Kidney glomerular epithelial cell (primary cell): ENCODE measurements around the gene CHMP2A.
"Not testable (repeated sequence)": the region's sequence is repeated elsewhere in the genome, so short reads cannot be mapped to it uniquely, and the experiment has no call there.

ENCODE experiments used
- DNase-seq: peaks from one replicate; lab custom pipeline; 2025; lab: John Stamatoyannopoulos, UW

CHMP2A gene

DNA sequence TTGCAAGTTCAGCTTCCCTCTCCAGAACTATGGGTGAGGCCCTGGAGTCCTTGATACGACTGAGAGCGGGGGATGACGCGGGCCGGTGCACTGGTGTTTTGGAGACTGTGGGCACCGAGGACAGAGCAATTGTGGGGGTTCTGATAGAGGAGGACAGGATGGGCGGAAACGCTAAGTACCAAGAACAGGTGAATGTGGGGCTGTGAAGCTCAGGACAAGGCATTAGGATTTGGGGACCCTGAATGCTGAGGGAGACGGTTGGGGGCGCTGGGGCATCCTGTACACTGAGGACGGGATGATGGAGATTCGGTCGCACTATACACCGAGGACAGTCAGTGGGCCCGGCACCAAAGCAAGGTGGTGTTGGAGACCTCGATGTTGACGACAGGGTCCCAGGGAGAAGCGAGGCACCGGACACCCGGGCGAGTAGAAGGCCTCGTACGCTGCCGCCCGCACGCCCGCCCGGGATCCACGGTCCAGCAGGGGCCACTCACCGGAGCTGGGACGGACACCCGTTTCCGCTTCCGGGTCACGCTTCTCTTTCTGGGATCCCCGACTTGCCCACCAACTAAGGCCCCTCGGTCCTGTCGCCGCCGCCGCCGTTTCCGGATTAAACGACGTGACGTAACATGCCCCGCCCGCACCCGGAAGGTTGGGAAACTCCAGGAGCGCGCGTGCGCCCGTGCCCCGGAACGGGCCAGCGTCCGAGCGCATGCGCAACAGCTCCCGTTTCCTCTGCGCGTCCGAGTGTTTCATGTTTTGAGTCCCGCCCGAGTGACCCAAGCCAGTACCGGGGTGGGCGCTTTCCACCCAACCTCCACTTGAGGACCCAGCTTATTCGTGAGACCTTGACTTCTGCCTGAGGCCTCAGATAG is at the start of gene CHMP2A:
TSS of gene CHMP2A (minus strand) at position 612 of the 875 bp plus-strand sequence. CDS start 893 bp downstream, outside the sequence.
- no peak for DNase-seq

DNA sequence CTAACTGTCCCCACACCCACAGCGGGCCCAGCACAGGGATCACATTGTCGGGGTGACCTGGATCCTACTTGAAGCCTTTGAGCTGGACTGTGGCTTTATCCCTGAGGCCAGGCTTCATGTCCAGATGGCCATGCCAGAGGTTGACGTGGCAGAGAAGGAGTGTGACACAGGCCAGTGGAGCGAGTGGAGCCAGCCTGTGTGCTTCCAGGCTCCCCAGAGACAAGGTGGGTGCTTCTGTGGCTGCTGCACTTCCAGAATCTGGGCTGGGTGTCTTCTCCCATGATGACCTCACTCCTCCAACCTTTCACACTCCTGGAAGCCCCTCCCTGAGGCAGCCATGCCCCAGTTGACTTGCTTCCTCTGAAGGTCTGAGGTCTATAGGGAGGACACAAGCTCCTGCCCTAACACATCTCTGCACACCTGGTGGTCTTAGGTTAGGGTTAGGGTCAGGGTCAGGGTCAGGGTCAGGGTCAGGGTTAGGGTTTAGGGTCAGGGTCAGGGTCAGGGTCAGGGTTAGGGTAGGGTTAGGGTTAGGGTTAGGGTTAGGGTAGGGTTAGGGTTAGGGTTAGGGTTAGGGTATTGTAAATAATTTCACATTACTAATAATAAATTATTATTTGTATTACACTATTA is 31.3 kb upstream of the CHMP2A start:
- no peak for DNase-seq

DNA sequence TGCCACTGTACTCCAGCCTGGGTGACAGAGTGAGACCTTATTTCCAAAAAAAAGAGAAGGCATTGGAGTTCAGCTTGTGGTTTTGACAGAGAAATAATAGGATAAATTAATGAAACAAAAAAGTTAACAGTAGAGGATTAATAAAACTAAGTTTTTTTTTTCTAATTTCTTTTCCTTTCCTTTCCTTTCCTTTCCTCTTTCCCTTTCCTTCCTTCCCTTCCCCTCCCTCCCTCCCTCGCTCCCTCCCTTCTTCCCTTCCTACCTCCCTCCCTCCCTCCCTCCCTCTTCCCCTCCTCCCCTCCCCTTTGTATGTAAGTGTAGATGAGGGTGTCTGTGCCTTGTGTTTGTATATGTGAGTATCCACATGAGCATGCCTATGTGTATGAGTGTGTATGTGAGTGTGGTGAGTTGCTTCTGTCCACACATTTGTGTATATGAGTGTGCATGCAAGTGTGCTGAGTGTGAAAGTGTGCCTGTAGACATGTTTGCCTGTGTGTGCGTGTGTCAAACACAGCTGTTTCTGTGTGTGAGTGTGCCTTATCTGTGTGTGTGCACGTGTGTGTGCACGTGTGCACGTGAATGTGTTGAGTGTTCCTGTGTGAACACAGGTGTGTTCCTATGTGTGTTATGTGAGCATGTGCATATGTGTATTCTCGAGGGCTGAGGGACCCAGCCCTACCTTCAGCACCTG is 30.7 kb upstream of the CHMP2A start:
- DNase-seq: no peak

DNA sequence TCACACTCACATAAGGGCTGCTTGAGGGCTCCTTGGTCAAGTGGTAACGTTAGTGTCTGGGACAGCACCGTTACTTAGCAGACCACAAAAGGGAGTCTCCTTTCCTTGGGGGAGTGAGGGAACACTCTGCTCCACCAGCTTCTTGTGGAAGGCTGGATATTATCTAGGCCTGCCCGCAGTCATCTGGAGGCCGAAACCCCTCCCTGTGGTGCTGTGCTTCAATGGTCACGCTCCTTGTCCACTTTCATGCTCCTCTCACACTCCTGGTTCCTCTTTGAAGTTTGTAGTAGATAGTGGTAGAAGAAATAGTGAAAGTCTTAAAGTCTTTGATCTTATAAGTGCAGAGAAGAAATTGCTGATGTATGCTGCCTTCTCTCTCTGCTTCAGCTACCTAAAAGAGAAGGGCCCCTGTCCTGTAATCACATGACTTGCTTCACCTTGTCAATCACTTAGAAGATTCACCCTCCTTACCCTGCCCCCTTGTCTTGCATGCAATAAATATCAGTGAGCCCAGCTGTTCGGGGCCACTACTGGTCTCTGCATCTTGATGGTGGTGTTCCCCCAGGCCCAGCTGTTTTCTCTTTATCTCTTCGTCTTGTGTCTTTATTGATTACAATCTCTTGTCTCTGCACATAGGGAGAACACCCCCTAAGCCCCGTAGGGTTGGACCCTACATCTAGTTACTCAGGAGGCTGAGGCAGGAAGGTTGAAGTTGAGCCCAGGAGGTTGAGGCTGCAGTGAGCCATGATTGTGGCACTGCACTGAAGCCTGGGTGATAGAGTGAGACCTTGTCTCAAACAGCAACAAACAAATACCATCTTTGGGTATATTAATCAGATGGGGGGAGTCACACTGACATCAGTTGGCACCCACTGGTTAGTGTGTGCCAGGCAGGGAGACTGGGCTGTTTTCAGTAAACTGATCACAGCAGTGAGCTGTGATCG is 29.9 kb upstream of the CHMP2A start:
- no peak for DNase-seq

DNA sequence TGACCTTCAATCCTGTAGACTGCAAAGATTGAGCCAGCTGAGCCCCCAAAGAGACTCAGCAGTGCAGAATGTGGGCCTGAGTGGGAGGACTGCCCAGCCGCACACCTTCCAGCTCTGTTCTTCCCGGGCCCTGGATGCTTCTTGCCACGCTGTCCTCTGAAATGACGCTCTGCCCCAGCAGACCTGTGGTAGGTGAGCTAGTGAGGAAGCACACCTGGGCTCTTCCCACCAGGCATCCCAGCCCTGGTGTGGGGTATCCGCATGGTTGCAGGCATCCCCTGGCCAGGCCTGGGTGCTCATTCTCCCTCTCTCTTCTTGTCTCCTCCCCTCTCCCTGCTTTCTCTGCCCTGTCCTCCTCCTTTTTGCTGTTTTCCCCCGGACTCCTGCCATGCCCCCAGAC is 28.1 kb upstream of the CHMP2A start:
- no peak for DNase-seq

DNA sequence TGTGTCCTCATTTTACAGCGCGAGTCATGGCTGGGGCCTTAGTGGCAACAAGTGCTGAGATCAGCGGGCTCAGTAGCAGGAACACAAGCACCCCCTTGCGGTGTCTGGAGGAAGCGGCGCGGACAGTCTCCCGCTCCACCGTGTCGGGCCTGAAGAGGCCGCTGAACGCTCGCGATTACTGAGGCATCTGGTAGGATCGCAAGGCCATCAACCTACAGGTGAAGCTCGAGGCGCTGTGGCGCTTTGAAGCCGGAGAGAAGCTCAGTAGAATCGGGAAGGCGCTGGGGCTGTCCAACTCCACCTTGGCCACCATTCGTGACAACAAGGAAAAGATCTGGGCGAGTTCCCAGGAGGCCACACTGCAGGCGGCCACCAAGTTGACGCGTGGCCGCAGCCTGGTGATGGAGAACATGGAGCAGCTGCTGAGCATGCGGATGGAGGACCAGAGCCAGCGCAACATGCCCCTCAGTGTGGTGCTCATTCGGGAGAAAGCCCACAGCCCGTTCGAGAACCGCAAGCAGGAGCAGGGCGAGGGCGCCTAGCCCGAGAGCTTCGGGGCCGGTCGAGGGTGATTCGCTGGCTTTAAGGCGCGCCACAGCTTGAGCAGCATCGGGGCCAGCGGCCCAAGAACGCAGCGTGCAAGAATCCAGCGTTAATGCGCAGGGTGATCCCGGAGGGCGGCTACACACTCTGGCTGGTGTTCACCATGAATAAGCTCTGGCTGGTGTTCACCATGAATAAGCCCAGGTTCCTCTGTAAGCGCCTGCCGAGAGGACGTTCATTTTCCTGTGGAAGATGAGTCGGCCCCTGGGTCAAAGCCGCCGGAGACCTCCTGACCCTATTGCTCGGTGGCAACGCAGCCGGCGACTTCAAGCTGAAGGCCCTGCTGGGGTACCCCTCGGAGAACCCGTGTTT is 26.6 kb upstream of the CHMP2A start:
- no peak for DNase-seq

DNA sequence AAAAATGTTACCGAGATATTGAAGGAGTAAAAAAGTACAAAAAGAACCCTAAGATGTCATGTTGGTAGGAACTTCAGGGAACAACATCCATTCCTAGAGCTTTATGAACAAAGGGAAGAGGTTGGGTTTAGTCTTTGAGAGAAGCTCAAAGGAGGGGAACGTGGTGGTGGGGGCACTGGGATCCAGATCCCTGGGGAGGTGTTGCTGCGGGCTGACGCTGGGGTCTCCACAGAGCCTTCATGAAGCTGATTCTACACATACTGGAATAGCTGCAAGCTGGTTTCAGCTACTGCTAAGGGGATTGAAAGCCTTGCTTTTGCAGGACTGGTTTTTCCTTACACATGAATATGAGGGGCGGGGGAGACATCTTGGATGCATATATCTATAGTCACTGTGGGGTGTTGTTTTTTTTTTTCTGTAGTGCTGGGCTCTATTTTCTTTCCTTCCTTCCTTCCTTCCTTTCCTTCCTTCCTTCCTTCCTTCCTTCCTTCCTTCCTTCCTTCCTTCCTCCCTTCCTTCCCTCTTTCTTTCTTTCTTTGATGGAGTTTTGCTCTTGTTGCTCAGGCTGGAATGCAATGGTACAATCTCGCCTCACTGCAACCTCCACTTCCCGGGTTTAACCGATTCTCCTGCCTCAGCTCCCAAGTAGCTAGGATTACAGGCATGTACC is 24.7 kb upstream of the CHMP2A start:
- no peak for DNase-seq

DNA sequence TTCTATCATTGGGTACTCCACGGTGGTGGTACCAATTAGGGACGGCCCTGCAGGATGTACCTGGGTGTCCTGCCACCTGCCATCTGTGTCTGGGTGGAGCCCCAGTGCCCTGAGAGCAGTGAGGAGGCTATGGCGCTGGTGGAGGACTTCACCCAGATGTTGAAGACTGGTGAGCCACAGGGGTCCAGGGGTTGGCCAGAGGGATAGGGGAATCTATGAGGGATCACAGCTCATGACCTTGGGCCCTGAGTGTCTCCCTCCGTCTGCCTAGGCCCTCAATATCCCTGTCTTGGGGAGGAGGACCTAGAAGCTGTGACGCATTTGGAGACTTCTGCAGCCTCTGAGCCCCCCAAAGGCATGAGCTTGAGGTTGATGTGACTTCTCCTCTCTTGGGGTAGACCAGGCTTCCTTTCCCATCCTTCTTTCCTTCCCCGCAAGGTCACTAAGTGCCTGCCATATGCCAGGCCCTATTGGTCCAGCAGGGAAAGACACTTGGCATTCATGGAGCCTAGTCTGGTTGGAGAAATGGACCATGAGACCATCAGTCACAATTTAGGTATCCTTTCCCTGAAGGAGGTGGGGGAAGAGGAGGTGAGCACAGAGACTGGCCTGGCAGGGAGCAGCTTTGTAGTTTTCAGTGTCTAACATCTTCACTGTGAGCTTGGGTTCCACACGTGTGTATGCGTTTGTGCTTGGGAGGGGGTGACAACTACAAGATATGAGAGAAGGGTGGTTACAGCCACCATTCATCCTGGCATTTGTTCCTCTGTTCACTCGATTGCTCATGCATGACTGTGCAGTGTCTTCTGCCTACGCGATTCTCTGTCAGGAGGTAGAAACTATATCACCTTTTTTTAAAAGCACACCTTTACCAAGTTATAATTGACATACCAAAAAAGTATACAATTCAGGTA is 23.4 kb upstream of the CHMP2A start:
- DNase-seq: no peak

DNA sequence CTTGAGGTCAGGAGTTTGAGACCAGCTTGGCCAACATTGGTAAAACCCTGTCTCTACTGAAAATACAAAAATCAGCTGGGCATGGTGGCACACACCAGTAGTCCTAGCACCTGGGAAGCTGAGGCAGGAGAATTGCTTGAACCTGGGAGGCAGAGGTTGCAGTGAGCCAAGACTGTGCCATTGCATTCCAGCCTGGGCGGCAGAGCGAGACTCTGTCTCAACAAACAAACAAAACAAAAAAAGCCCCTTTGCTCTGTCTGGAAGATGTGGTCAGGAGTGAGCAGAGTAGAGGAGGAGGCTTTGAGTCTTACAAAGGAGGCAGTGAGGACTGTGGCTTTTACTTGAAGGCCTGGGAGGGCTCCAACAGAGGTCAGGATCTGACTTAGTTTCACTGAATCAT is 22.7 kb upstream of the CHMP2A start:
- not testable (repeated sequence) for DNase-seq

DNA sequence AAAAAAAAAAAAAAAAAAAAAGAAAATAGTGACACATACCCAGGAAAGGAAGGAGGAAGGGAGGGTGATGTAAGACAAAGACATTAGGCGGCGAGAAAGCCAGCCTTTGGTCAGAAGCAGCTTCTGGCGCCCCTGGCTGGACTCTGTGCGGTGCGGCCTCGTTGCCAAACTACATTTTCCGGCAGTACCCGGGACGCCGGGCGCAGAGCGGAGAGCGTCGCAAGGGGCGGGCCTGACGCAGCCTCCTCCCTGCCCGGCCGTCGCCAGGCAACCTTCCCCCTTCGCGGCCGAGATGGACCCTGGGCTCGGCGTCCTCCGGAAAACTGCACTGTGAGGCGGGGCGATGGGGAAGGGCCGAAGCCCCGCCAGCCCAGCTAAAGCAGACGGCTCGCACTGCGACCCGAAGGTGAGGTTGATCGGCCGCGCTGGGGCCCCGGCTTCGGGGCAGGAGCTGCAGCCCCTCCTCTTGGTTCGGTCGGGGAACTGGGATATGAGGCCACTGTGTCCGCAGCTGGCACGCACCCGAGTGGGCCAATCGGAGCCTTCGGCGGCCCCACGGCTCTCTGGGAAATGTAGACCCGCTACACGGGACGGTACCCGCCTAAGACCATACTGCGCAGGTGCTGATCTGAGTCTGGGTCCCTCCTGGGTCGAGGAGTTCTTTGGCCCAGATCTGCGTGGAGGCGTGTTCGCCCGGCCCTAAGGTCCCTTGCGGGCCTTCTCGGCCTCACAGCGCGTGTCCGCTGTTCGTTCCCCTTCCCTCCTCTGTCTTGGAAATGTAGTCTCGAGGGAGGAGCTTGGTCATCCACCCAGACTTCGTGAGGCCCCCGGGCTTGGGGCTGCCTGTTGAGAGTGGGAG is 20.5 kb upstream of the CHMP2A start:
- no peak for DNase-seq

DNA sequence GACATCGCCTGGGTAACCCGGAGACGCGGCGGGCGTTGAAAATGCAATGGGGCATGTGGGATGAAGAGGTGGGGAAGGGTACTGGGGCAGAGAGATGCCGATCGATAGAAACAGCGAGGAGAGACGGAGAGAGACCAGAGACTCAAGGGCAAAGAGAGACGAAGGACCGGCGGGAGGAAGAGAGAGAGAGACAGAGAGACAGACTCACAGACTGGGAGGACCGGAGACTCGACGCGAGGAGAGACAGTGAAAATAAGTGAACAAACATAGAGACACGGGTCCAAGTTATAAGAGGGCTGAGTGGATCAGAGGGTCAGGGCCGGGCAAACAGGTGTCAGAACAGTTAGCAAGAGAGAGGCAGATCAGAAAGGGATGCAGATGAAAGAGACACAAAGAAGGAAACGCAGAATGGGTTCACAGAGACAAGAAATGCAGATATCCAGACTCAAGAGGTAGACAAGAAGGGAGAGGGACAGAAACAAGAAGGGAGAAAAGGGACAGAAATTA is 18.8 kb upstream of the CHMP2A start:
- DNase-seq: no peak

DNA sequence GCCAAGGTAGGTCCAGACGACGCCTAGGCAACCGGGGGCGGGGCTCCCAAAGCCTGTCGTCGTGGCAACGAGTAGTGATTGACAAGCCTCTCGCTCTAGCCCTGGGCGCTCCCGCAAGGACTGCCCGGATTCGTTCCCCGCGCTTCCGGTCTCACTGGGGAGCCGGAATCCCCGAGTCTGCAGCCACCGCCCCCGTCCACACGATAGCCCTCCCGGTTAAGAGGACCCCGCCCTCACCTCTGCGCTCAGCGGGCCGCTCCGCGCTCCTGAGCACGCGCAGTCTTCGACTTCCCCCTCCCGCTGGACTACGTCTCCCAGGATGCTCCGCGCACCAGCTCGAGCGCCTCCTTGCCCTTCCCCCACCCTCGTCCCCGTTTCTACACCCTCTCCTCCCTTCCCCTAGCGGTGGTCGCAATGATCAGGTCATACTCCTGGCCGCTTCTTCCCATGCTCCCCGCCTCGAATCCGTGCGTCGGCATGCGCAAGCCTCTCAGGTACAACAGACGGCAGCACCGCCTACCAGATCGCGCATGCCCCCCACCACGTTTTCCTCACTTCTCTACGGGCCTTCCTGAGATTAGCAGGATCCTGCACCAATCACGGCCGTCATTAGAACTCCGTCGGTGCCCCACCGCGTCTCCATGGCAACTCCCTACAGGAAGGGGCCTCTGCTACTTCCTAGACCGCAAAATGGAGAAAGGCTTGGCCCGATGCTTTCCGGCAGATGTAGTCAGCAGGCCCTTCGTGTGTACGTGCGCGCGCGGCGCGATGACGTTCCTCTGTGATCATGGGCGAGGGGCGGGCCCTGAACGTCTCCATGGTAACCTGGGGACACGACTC is 18.1 kb upstream of the CHMP2A start, which contains the start of gene MZF1:
TSS of gene MZF1 (minus strand) at position 518 of the 840 bp plus-strand sequence. CDS start 1,946 bp downstream, outside the sequence.
- no peak for DNase-seq

DNA sequence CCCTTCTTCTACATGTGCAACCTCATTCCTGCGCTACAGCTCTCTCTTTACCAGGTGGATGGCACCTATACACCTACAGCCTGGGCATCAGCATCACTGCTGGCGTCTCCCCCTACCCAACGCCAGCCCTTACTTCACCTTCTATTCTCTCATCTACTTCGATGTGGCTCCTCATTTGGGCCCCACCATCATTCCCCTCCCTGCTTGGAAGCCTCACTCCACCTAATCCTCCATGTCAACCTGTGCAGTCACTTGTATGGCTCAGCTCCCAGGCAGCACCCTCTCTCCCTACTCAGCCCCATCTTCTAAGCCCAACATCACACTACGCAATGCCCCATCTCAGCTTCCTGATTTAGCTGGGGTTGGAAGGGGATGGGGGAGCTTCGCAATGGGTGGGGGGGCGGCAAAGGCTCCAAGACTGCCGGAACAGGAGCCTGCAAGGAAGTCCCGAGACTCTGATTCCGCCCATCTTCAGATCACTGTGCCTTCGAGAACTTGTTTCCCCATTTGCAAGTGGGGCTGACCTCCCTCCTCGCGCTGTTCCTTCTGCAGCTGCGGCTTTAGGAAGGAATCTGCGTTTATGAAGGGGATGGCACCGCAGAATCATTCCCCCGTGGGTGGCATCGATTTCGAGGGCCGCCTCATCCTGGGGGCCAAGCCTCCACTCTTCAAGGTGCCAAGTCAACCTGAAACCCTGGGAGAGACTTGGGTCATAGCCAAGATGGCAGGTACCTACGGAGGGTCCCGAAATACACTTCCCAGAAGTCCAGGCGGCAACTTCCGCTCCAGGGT is 17.3 kb upstream of the CHMP2A start:
- DNase-seq: no peak

DNA sequence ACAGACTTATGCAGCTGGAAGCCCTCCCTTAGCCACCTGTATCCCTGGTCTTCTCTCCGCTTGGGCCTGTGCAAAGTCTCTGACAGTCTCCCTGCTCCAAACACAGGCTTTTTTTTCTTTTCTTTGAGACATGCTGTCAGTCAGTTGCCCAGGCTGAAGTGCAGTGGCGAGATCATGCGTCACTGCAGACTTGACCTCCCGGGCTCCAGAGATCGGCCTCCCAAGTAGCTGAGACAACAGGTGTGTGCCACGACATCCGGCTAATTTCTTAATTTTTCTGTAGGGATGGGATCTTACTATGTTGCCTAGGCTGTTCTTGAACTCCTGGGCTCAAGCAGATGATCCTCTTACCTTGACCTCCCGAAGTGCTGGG is 16.7 kb upstream of the CHMP2A start:
- no peak for DNase-seq

DNA sequence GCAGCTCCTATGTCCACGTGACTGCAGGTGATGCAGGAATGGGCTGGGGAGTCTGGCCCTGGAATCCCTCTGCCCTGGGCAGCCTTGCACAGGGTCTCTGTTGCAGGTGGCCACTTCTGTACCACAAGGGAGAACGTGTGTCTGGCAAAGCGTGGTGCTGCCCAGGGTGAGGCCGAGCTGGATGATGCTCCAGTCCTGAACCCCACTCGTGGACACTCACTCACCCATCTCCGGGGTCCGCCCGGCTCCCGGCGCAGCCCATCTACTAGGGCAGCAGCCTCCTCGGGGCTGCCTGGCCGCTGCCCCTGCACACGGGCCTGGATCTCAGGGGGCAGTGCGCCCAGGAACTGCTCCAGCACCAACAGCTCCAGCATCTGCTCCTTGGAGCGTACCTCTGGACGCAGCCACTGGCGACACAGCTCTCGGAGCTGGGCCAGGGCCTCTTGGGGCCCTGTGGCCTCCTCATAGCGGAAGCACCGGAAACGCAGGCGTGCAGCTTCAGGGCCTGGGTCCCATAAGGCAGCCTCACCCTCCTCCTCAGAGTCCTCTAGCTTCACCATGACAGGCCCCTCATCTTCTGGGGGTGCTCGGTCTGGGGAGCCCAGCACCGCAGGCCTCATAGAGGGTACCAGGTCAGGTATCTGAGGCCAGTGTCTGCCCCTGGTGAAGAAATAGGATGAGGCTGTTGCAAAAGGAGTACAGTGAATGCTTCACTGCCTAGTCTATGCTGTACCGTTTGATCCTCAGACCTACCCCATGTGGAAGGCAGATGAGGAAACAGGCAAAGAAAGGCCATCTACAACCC is 16.1 kb upstream of the CHMP2A start:
- DNase-seq: no peak
